Eye (tissue), 1 donor: ENCODE data around the gene UCP3.

Source experiments
- DNase-seq: peaks from one replicate; pipeline ENCODE4 v3.0.0-alpha.2; 2015

Gene UCP3, protein sequence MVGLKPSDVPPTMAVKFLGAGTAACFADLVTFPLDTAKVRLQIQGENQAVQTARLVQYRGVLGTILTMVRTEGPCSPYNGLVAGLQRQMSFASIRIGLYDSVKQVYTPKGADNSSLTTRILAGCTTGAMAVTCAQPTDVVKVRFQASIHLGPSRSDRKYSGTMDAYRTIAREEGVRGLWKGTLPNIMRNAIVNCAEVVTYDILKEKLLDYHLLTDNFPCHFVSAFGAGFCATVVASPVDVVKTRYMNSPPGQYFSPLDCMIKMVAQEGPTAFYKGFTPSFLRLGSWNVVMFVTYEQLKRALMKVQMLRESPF

DNA sequence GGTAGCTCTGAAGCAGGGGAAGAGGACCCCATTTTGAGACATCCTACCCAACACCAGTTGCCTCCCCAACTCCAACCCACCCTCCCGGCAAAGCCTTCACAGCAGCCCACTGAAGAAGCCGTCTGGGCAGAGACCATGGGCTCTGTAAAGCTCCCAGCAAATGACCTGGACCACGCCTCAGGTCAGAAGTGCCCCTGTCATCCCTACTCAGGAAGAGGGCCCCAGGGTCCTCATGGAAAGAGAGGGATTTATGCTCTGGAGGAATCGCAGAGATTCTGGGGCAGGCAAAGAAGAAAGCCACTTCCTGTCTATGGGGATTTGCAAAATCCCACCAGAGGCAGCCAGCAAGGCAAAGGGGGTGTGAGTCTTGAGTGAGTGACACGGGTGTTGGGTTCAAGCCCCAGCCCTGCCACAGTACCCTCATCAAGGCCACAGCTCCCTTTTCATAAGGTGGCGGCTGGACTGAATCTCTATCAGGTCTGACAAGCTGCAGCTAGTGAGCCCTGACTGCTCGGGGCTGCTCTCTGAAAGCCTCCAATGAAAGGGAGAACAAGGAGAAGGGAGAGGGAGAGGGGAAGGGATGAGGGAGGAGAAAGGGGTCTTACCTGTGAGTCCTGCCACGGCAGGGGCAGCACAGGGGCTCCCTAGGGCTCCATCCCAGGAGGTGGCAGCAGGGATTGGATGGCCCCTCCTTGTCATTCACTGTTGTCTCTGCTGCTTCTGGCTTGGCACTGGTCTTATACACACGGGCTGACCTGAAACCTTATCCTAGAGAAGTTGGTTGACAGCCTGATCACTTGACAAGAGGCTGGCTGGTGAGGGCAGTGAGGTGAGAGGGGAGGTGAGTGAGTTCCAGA lies at the start of gene UCP3:
Gene UCP3 (minus strand): TSS at position 713 of the 857 bp plus-strand sequence. CDS start 2,043 bp downstream, outside the sequence.
- no peak for DNase-seq

DNA sequence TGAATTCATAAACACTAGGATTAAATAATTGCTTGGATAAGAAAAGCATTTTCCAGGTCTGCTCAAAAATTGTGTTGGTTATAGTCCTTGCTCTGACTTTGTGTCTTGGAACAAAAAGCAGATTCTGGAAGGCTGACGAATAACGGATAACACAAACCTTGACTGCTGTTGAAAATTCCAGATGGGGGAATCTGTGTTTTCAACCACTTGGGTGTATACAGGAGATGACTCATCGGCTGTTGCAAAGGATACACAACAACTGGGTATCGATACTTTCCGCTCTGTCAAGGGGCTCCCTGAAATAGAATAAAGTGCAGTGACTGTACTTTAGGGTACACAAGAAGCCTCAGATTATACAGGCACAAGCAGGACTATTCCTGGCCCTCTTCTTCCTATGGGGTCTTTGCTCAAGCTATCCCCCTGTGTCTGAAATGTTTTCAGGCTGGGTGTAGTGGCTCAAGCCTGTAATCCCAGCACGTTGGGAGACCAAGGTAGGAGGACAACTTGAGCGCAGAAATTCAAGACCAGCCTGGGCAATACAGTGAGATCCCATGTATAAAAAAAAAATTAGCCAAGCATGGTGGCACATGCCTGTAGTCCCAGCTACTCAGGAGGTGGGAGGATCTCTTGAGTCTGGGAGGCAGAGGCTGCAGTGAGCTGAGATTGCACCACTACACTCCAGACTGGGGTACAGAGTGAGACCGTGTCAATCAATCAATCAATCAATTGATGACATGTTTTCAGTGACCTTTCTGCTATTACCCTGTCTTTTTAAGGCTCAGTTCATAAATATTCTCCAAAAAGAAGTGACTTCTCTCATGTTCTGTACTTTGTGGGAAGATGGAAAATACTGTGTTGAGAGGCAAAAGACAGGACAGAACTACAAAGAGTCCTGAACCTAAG lies 48.6 kb upstream of the UCP3 start:
- no peak for DNase-seq

DNA sequence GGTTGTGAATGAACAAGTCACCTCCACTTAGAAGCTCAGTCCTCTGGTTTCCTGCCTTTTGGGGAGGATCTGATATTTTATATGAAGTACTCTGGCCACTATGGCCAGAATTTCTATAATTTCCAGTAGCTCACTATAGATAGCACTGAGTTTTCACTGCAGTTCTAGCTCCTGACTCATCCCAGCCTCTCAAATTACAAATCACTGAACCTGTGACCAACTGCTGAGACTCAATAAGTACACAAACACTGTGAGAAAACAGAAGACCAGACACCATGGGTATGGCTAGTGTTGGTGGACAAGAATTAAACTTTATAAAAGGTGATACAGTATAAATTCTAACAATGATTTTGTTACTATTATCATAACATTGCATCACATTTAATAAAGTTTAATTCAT lies 47.1 kb upstream of the UCP3 start:
- no peak for DNase-seq

DNA sequence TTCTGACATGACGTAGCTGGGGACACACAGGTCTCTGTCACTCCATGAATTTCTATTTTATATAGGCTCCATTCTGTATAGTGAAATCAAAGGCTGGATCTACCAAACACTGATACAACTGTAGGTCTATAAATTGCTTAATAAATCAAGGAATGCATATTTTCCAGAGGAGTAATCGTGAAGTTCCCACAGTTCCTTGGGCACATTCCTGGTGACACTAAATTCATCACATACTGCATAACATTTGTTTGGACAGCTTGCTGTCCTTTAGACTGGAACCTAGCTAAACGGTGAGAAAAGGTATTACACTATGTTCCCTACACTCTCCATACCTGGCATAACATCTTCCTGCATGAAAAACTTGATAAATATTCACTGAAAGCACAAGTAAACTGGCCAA lies 41.6 kb upstream of the UCP3 start:
- DNase-seq = no peak

DNA sequence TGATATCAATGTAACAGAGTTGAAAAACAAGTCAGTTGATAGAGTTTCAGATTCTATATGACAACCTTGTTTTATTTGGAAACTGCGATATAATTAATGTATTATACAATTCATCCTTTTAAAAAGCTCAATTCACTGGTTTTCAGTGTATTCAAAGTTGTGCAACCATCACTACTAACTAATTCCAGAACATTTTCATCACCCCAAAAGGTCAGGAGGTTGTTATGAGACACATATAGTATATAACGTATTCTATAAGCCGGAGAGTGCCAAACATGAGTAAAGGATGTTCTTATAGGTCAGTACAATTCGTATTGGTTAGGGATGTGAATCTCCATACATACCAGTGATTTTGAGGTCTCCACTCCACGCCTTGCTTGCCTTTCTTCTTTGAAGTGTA lies 40.1 kb upstream of the UCP3 start:
- DNase-seq = no peak

DNA sequence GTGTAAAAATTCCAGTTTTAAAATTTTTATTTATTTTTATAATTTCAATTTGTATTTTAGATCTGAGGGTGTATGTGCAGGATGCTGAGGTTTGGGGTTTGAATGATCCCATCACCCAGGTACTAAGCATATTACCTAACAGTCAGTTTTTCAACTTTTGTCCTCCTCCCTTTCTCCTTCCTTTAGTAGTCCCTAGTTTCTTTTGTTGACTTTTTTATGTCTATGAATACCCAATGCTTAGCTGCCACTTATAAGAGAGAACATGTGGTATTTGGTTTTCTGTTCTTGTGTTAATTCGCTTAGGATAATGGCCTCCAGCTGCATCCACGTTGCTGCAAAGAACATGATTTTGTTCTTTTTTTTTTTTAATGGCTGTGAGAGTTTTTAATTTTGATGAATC lies 35.7 kb upstream of the UCP3 start:
- no peak for DNase-seq

DNA sequence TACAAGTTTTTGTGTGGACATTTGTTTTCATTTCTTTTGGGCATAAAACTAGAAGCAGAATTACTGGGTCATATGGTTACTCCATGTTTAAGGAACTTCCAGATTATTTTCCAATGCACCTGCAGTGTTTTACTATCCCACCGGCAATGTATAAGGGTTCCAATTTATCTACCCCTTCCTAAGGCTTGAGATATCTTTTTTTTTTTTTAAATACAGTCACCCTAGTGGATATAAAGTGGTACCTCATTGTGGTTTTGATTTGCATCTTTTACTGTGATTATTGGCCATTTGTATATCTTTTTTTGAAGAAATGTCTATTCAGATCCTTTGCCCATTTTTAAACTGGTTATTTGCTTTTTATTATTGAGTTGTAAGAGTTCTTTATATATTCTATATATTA lies 34.6 kb upstream of the UCP3 start:
- no peak for DNase-seq

DNA sequence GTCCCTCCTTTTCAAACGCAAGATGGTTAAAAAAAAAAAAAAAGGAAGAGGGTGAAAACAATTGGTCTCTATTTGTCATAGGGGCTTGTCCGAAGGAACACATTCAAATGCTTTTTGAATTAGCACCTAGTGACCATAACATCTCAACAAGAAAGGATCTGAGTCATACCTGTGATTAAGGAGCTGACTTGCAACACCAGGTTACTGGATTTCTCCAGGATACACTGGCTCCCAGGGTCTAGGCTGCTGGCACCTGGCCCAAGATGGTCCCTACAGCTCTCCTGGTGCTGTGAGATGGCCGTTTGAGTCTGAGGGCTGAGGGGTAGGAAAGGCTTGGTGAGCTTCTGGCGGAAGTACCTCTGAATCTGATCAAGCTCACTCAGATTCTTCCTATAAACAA lies 28.4 kb upstream of the UCP3 start:
- DNase-seq = no peak

DNA sequence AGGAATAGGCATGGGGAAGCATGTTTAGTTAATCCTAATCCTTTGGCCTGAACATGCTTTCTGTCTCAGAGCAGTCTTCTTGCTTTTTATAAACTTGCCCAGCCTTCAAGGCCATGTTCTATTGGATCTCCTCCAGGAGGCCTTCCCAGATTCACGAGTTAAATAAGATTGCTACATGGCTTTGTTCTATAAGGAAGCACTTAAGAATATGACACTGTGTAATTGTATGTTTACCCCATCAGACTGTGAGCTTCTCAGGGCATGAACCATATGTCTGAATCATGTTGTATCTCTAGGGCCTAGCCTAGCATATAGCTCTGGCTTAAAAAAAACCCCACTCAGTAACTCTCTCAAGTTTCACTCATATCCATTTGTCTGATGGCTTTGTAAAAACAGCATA lies 26.4 kb upstream of the UCP3 start:
- DNase-seq = no peak

DNA sequence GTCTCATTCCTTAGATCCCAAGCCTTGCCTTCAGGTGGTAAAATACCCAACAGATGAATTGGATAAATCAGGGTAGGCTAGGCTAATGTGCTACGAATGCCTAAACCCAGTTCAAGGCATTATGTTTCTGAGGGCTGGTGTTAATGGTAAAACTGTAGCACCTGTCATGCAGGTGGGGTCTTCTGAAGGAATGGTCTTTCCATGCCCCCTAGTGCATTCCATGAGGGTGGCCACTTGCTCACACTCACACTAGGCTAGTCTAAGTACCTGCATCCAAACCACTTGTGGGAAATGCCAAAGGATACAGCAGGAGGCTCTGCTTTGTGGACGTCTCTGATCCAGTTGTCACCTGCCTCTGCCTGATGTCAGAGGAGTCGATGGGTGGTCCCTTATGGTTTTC lies 24.2 kb upstream of the UCP3 start:
- no peak for DNase-seq

DNA sequence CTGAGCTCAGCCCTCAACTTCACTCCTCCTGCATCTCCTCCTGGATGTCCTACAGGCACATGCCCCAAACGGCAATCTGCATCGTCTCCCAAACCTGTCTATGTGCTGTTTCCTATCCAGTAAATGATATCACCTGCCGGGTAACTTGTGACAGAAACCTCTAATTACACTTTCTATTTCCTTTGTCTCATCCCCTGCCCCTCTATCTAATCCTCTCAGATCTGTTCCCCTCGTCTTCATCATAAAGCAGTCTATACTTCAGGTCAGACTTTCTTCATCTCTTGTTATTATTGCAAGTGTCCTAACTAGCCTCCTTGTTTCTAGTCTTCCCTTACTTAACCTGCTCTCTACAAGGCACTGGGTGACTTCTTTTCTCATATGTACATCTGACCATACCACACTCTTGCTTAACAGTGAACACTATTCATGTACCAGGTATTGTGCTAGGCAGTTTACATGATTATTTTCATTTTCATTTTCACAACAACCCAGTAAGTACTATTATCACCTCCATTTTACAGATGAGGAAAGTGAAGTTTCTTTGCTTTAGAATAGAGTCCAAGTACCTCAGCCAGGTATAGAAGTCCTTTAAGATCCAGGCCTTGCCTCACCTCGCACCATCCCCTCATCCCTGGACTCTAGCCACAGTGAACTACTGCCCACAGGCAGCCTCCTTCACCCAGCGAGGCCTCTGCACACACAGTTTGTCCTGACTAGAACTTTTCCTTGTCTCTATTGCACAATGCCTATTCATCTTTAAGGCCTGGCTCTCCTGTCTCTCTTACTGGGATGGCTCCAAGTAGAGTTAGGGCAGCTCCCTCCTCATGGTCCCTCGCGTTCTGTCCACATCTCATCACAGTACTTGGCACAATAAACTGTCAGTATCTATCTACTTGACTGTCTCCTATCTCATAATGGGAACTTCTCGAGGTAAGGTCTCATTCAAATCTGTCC lies 22.1 kb upstream of the UCP3 start:
- no peak for DNase-seq

DNA sequence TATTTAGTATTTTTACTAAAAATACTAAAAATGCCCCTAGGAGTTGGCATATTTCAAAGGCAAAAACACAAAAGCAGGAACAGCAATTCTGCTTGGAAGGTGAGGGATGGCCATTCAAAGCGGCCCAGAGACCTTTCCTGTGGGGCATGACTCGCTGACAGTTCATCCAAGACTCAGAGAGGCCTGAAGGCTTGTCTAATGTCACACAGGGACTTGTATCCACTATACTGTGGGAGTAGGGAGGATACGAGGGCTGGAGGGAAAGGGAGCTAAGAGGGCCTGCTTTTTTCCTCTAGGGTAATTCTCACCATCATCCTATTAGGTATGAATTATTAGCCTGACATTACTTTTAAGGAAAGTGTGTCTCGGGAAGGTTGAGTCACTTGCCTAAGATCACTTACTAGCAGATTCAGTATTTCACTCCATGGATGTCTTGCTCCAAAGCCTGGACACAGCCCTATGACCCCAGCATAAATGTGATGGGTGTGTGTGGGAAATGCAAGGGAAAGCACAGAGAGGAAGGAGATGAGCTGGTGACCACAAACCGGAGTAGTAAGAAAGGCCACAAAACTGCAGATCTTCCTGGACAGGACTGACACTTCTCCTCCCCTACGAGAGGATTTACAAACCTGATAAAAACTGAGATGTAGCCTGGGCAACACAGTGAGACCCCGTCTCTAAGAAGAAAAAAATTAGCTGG lies 16.7 kb upstream of the UCP3 start:
- DNase-seq = no peak

DNA sequence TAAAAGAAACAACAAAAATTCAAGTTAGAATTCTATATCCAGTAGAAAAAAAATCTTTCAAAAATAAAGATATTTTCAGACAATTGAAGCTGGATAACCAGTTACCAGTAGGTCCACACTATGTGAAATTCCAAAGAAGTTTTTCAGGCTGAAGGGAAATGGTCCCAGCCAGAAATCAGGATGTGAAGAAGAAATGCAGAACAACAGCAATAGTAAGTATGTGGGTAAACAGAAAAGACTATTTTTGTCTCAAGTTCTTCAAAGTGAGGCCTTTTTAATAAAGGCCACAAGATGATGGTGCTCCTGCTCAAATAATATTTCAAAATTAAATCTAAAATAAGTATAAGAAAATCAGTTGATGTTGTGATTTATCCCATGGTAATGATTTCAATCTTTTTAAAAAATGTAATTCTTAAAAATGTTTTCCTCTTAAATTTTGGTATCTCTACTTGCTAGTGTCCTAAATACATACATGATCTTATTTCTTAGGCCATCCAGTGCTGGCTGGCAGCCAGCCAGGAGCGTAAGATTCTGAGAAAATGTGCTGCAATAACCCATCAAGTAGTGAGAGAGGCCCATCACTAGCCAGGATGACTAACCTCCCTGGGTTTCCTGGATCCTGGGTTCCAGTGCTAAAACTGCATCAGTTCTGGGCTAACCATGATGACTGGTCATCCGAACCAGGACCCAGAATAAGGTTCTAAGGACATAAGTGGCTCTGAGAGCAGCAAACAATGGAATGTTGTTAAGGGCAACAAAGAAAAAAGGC lies 15.6 kb upstream of the UCP3 start:
- no peak for DNase-seq

DNA sequence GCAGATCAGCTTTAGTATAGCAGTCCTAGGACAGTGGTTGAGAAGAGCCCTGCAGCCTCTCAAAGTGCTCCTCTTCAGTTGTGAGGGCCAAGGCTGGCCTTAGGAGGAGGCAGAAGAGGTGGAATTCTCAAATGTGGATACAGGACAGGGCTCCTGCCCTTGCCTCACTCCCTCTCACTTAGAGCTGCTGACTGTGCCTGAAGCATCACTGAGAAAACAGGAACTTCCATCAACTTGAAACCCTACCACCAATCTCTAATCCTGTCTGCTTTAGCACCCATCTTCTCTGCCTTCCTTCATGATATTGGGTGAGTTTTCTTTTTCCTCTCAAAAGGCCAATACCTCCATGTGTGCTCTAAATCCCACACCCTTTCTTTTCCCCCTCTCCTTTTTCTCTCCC lies 14.4 kb upstream of the UCP3 start:
- no peak for DNase-seq

DNA sequence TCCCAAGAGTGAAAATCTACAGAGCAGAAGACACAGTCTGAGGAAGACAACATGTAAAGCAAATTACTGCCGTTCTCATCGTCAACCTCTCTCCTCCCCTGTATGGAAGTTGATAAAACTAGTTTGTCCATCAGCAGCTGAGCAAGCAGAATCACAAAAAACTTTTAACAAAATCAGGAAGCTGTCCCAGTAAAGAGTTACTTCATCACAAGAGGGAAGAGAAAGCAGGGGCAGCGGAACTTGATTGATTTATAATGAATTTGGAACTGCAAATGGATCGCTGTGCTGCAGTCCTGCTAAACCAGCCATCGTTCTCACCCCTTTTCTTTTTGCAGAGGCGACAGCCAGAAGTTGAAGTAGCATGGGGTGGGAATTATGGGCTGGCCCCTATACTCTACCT lies 13.7 kb upstream of the UCP3 start:
- DNase-seq = no peak

DNA sequence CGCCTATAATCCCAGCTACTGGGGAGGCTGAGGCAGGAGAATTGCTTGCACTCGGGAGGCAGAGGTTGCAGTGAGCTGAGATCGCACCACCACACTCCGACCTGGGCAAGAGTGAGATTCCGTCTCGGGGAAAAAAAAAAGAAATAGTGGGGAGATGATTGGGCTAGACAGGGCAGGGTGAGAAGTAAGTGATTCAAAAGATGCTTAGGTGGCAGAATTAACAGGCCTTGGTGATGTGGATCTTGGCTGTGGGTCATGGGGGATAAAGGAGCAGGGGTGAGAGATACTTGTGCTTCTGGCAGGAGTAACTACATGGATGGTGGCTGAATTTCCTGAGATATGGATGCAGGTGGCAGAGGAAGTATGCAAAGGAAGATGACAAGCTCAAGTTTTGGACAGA lies 13.1 kb upstream of the UCP3 start:
- no peak for DNase-seq

DNA sequence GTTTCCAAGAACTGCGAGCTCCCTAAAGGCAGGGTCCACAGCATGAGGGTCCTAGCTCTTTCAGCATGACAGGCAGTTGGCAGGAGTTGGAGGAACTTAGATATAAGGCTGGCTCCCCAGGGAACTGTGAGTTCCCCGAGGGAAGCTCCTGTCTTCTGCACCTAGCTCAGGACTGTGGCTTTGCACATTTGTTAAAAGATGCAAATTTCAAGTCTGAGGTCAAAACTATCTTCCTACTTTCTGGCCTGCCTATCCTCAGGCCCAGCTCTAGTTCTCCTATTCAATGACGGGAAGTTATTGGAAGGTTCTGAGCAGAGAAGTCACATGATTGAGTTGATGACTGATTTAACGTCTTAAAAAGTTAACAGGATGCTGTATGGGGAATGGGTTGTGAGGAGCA lies 11.7 kb upstream of the UCP3 start:
- DNase-seq = no peak

DNA sequence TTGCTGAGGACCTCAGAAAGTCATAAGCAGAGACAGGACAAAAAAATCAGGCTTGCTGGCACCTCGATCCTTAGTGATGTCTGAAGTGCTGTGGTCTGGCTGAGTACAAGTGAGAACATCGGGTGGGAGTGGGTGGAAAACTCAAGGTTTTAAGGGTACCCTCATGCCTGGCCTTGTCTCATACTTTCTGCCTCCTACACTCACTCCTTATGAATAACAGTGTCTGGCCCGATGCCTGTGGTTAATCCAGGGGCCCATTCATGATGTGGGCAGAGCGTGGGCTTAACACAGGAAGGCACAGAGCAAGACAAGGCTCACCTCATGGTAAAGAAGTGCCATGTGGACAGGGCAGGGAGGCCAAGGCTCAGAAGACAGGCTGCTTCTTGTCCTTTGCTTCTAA lies 11.0 kb upstream of the UCP3 start:
- DNase-seq = no peak

DNA sequence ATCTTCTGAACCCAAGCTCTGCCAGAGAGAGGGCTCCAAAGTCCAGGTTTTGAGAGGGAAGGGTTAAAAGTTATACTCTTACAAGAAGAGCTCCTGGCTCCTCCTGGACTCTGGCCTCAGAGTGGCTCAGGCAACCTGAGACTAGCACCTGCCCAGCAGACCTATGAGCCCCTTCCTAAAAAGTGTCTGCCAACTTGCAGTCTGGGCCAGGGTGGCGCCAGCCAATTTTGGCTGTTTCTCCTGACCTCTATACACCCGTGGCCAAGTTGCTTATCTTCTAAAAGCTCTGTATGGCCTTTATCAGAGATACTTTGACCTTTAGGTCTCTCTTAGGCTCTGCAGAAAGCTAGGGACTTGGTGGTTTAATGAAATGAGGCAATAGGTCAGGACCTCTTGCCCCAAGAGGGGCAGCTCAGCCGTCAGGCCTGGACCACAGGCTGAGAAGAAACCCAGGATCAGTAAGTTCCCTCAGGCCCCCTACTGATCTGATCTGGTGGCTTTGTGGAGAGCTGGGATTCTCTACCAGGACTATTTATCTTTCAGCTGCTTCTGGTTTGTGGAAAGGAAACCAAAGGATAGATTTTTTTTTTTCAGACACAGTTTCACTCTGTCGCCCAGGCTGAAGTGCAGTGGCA lies 10.3 kb upstream of the UCP3 start:
- no peak for DNase-seq

DNA sequence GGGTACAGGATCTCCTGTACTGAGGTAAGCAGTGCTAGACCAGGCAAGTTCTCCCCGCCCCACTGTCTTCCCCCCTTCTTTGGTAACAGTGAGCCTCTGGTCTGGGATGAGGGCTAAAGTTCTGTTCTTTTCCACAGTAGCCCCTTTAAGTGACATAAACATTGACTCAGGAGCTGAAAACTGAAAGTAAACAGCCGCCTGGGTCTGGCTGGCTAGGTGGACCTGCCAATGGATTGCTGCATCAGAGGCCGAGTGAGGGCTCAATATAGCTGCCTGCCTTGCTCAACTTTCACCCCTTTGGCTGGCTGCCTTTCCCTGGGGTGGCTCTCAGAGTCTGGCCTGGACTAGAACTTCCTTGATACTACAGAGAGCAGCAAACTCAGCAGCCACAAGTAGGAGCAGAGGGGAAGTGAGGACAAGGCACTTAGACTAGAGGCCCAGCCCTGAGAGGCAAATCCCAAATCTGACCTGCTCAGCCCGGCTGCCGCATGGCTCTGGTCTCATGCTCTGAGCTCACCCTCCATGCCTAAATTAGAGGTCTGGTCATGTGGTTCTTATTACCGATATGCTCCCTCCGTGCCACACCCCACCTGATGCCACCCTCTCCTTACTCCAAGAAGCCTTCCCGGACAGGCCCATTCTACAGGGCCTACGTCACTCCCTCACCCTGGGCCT lies 9.6 kb upstream of the UCP3 start:
- no peak for DNase-seq
